Measurements from ENCODE around the gene CBFA2T2.

- TF ChIP-seq CTCF (IDR thresholded peaks at IDR 0.05) (no peak), POLR2AphosphoS5 (IDR thresholded peaks at IDR 0.05; ENCODE audit: low read depth, low read length) (no peak), REST (IDR thresholded peaks at IDR 0.05; ENCODE audit: insufficient read depth in 1 of 2, low read depth in 2 of 2, low read length in 1 of 2) (no peak), TCF7L2 (IDR thresholded peaks at IDR 0.05; ENCODE audit: low read depth, low read length) (no peak)
These were observed 156.3 kb downstream of the CBFA2T2 start for GRCh38 chr20:33646191-33646590.

All from Panc1 (cell line).